Inferior parietal cortex (tissue), 1 donor: ENCODE data around the gene SLC1A4.
A peak's percentile ranks its signal among the peaks of the same experiment; 100 is the strongest.
"Not testable (repeated sequence)": the region's sequence is repeated elsewhere in the genome, so short reads cannot be mapped to it uniquely, and the experiment has no call there.

Experiments used
- DNase-seq: peaks from one replicate; pipeline ENCODE4 v3.0.0-alpha.2; 2016; ENCODE audit errors: extremely low spot score

The SLC1A4 gene

DNA sequence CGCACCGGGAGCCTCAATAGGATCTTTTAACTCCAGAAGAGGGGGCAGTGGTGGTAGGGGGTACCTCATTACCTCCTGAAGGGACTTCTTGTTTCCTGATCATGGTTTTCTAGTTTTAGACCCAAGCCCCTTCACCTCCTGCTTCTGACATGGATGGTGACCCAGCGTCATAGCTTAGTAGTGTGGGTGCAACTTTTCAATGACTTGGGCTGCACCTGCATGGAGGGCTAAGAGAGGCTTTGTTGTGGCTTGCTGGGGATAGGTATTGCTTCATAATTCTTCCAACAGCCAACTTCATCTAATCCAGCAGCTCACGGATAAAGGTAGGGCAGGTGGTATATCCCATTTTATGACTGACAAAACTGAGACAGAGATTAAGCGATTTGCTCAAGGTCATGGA is 3.0 kb downstream of the SLC1A4 start:
- DNase-seq = no peak

DNA sequence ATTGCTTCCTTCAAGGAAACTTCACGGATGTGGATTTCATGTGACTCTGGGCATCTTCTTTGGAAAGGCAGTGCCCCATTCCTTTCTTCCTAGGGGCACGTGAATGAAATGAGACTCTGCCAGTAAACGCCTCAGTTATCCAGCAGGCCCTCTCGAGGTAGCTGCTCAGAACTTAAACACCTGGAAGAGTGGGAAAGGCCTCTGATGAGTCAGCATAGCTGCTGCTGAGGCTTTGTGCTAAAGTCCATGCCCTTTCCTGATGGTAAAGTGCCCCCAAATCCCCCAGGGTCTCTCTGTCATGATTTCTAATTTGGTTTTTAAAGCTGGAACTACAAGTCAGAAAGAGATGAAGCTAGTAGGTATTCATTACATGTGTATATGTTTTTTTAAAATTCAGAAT is 3.8 kb downstream of the SLC1A4 start:
- no peak for DNase-seq

DNA sequence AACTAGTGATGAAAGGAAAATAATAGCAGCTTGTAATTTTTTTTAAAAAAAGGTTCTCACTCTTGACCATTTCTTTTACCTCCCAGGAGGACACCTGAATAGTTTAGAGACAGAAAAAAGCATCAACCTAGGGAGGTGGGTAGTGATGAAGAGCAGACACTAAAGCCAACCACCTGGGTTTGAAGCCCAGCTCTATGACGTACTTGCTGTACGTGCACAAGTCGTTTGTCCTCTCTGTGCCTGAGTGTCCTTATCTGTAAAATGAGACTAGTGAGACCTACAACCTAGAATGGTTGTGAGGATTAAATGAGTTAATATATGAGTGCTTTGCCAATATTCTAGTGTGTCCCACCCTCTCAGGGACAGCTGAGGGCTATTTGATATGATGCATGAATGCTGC is 5.8 kb downstream of the SLC1A4 start:
- DNase-seq = no peak

DNA sequence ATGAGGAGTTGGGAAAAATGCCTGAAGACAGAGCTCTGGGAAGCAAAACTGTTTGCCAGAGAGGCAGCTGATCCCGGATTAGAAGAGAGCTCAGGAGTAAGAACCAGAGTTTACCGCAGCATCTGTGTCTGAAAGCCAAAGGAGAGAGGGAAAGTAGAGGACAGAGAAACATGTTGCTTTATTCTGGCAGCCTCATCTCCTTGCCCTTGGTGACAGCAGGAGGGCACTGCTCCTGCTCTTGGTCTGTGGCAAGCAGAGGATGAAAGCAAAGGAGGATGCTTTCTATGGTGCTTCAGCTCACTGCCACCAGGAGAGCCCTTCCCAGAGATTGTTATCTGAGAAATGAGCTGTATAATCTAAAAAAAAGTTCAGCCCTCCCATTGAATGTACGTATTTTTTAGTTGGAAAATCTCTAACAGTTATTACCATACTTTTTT is 7.7 kb downstream of the SLC1A4 start:
- DNase-seq = no peak

DNA sequence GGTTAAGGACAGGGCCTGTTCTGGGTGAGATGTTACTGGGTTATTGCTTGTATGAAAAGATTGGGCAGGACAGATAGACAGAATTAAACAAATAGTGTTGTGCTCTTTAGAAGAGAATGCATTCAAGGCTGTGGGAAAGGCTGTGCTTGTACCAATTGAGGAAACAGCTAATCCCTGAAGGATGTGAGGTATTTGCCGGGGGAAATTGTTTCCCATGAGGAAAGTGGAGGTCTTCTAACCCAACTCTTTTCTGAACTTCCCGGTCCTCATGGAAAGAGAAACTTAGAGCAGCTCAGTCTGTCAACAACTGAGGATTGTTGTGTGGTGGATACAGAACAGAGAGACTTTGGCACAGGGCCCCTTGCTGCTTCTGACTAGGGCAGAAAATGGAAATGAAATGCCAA is 9.5 kb downstream of the SLC1A4 start:
- DNase-seq = no peak

DNA sequence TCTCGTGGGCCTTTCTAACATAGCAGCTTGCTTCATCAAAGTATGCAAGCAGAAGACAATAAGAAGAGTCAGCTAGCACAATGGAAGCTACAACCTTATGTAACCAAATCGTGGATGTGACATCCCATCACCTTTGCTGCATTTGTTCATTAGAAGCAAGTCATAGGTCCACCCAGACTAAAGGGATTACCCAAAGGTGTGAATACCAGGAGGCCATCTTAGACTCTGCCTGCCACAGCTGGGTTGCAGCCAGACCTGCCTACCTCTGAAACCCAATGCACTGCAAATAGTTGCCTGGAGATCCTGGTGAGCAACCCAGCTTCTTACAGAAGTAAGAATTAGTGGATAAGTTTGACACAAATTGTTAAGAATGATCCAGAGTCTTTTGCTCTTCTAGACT is 10.6 kb downstream of the SLC1A4 start:
- no peak for DNase-seq

DNA sequence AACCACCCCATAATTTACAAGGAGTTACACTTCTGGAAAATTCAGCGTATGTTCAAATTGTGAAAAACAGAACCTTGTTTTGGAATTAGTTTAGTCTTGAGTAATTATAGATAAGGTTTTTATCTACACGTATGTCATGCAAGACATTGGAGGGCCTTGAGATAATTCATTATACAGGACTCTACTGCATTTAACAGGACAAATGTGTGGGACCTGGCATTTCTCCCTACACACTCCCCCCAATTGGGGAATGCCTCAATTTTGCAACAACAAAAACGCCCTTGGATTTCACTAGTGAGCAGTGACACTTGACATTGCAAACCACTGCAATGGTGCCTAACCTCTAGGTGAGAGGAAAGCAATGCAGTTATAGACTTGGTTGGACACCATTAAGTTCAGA is 11.4 kb downstream of the SLC1A4 start:
- no peak for DNase-seq

DNA sequence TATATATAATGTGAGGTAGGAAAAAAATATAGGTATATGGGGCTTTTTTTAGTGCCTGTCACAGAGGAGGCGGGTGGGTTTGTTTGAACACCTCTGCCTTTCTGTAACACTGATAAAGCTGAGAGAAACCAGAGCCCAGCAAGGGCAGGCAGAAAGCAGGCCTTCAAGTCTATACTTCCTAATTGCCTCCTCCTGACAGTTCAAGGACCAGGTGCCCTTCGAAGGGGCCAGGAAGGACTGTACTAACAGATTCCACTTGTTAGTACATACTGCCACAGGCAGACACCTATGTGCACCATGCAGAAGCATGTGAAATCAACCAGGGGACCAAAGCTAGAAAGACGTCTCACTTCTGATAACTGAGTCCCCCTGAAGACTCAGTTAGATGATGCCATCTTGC is 13.8 kb downstream of the SLC1A4 start:
- no peak for DNase-seq

DNA sequence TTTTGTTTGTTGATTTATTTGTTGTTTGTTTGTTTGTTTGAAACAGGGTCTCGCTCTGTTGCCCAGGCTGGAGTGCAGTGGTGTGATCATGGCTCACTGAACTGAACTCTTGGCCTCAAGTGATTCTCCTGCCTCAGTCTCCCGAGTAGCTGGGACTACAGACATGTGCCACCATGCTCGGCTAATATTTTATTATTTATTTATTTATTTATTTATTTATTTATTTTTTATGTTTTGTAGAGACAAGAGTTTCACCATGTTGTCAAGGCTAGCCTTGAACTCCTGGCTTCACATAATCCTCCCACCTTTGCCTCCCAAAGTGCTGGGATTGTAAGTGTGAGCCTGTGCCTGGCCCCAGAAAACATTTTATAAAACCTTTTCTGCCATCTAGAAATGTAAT is 15.0 kb downstream of the SLC1A4 start:
- DNase-seq = not testable (repeated sequence)

DNA sequence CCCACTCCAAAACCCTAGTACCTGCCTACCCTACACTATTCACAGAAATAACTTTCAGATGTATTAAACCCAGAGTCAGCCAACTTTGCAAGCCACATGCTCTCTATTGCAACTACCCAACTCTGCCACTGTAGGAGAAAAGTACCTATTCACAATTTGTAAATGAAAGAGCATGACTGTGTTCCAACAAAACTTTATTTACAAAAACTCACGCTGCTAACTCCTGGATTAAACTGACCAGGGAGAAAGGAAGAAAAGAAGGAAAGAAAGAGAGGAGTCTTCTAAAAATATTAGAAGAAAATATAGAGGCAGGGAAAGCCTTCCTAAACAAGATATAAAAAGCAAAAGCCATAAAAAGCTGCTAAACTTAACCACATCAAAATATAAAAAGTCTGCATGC is 24.6 kb downstream of the SLC1A4 start:
- no peak for DNase-seq

DNA sequence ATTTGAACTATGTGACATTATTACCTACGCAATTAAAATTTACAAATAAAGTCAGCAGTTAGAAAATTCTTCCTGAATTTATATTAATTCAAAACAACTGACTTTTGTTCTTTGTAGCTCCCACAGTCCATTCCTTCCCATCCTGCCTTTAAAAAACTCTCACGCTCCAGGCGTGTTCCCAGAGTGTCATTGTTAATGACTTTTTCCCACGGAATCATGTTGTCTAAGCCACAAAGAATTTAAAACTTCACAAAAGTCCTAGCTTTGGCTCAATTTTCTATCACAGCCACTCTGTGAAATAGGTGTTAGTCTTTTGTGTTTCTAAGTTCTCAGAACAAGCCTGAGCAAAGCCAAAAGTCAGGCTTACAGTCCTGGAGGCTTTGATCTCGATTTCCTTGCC is 26.5 kb downstream of the SLC1A4 start:
- no peak for DNase-seq

DNA sequence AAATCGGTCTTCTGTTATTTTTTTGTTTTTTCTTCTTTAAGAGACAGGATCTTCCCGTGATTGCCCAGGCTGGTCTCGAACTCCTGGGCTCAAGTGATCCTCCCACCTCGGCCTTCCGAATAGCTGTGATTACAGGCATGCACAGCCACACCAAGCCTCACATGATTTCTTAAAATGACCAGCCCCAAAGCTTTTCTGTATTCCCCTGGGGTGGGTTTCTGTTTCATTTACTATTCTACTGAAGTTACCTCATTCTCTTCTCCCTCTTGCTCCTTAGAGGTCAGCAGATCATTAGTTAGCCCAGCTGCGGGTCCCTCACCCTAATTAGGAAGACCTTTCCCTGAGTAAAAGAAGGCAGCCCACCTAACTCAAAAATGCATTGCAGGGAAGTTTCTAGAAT is 27.6 kb downstream of the SLC1A4 start:
- DNase-seq = no peak

DNA sequence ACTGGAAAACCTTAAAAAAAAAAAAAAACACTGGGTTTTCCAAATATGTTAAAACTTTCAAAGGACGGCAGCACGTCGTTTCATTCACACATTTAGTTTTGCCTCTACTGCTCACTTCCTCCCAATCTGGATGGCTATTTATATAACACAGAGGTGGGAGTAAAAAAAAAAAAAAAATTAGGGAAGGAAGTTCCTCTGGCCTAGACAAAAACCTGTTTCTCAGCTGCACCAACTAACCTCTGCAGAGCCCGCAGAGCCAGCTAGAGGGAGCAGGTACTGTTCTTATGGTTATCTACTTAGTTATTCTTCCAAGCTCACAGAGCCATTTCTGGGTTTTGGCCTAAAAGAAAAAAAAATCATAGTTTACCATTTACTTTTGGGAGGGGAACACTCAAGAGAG is 28.1 kb downstream of the SLC1A4 start:
- peak; percentile 49 for DNase-seq

DNA sequence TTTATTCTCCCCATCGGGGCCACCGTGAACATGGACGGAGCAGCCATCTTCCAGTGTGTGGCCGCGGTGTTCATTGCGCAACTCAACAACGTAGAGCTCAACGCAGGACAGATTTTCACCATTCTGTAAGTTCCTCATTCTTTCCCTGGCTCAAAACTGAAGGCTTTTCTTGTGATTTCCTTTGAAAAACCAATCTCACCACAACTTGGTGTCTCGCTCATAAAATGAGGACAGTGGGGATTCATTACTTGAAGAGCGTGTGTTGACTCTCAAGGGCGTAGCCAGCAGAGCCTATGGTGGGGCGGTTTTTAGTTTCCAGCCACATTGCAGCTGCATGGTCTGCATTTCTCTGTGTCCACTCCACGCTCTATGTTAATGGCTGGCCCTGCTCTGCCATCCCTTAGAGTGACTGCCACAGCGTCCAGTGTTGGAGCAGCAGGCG is 29.0 kb downstream of the SLC1A4 start:
- DNase-seq = no peak

DNA sequence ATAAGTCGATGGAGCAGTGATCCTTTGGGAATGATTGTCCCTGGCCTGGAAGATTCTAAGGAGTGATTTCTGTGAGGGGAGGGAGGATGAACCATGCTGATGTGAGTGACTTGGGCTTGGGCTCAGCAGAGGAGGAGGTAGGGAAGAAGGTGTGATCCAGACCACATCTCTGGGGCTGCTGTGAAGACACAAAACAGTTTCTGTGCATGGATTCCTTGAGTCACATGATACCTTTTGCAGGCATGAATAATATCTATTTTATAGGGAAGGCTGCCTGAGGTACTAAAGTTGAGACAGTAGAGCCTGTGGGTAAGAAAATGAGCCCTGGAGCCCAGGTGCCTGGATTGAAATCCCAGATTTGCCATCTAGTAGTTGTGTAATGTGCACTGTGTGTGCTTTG is 29.8 kb downstream of the SLC1A4 start:
- DNase-seq = no peak

DNA sequence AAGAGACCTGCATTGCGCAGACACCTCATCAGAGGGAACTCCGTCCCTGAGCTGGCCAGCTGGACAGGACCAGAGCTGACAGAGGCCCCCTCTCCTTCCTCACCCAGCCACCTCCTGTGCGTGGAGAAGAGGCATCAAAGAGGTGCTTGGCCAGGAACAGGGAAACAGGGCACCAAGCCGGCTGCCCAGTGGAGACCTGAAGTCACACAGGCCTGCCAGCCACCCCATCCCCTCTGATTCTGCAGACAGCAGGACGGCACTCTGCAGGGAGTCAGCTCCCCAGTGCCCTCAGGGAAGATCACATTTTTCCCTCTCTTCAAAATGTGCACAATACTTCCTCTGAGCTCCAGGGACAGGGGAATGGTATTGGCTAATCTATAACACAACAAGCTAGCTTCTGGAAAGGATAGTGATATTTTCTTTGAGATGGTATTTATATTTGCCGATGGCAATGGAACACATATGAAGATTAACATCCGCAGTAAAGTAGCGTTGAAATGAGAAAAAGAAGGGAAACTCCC is 30.5 kb downstream of the SLC1A4 start:
- no peak for DNase-seq

DNA sequence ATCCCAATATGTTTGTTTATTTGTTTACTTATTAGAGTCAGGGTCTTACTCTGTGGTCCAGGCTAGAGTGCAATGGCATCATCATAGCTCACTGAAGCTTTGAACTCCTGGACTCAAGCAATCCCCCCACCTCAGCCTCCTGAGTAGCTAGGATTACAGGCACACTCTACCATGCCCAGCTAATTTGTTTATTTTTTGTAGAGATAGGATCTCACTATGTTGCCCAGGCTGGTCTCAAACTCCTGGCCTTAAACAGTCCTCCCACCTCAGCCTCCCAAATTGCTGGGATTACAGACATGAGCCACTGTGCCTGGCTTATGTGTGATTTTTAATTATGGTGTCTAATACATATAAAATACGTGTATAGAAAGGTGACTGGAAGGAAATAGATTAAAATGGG is 31.1 kb downstream of the SLC1A4 start:
- not testable (repeated sequence) for DNase-seq

DNA sequence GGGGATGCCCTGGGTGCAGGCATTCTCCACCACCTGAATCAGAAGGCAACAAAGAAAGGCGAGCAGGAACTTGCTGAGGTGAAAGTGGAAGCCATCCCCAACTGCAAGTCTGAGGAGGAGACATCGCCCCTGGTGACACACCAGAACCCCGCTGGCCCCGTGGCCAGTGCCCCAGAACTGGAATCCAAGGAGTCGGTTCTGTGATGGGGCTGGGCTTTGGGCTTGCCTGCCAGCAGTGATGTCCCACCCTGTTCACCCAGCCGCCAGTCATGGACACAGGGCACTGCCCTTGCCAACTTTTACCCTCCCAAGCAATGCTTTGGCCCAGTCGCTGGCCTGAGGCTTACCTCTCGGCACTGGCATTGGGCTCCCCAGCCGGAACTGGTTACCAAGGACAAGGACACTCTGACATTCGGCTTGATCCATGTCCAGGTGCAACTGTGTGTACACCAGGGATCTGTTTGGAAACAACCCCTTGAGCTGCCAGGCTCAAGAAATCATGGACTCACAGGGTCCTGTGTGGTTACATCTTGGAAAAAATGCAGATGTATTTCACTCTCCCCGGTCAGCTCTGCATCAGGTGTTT is 31.8 kb downstream of the SLC1A4 start:
- no peak for DNase-seq

DNA sequence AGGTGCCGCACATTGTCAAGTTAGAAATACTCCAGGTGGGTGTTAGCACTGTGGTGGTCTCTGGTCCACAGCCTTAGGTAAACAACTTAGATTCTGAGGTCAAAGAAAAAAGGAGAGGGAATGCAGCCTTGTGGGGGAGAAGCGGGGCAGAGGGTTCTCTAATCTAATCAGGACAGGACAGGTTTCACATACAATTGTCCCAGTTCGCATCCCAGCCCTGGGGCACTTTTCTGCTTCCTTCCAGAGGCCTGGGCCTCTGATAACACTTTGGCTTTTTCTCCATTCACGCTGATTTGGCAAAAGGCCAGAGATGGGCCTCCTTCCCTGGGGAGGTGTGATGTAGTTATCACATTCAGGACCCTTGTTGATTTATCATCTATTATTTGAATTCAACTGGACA is 32.5 kb downstream of the SLC1A4 start:
- no peak for DNase-seq

DNA sequence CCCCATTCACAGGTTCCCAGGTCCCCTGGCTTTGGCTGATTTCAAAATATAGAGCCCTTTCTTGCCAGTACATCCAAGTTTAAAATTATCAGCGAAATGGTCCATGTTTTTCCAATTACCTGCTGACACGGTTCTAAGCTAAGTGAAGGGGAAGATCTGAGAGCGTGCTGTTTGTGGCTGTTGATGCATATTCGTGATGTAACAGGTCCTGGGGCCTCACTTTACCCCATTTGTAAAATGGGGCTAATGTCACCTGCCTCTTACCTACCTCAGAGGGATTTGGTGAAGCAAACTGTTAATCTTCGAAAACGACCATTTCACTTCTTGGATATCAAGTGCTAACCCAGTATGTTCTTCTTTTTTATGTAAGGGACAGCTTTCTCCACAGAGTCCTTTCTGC is 33.0 kb downstream of the SLC1A4 start:
- no peak for DNase-seq

DNA sequence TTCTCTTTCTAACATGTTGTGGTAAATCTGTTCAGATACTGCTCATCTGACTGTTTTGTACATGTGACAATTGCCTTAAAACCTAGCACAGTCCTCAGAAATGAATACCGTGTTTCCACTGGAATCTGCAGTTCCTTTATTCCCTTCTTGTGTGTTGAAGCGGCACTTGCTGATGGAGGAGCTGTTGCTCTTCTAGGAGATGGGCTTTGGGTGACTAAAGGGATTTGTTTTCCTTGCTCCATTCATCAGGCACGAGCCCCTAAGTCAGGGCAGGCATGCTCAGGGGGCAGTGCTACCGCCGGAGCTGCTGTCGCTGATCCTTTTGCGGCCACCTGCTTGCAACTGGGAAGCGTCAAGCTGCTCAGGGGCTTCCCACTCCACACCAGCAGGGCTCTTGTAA is 34.5 kb downstream of the SLC1A4 start:
- DNase-seq = no peak

DNA sequence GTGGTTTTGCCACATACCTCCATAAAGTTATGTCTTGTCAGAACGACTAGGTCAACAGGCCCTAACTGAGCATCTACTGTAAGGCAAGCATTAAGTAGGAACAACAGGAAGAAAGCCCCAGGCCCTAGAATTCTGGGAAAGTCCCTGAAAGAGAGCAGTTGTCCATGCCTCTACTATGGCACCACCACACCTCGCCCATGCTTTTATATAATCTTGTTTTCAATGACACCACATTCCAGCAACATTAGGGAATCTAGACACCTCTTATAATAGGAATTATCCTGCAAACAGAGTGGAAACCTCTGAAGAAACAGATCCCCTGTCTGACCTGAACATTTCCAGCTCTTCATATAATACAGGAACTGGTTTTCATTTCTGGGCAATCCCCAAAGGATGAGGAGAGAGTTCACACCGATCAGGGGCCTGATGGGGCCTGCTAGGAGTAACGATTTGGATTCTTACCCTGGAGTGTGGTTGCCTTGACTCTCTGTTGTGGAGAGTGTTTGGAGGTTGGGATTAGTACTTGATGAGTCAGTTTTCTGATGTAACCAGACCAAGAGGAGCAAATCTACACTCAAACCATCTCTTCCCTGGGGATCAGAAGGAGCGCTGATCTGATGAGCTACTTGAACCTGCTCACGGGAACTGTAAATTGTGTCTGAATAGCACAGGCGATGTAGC is 35.1 kb downstream of the SLC1A4 start:
- DNase-seq = no peak

DNA sequence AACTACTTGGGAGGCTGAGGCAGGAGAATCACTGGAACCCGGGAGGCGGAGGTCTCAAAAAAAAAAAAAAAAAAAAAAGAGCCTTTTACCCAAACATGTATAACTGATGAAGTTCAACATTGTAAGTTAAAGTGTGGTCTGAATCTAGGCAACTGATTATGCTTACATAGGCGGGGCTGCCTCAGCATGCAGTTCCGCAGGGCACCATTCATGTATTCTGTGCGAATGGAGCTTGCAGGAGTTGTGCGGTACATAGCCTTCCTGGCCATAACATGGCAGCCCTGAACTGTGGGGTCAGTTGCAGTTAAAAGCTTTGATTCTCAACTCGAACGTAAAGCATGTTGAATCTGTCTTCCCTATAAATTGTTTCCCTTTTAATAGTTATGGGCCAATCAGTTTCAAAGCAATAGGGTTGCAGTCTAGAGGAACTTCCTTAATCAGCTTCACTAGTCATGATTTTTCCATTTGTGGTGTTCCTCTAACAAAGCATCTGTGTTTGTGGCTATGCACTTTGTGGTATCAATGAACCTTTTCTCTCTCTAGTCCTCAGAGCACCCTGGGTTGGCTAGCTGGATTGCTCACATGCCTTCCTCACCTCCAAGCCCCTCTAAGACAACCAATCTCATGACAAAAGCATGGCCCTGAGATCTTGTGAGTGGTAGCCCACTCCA is 36.4 kb downstream of the SLC1A4 start:
- DNase-seq = no peak
